Measurements from ENCODE around the gene LEKR1. TPM values are rescaled to one million over a fixed set of nuclear protein-coding genes. Genes with fewer than 3 reads are reported as not detected.

Gene LEKR1
- total RNA-seq, 2 experiments from 2014 or later, result 0.16 TPM; not detected in 1

DNA sequence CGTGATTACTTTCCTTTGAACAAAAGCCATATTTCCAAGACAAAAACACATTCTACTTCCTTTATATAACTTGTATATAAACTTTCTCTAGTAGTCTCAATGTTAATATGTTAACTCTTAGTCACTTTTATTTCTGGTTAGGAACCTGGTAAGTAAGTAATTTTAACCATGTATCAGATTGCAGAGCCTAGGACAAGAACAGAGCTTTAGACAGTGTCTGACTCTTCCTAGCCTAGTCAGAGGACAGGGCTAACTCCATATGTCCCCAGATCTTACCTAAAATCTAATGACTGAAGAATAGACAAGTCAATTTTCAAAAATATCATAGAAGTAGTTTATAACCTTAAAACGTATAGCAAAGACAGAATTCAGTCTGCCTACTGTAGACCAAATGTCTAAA is 8.3 kb downstream of the LEKR1 start:
- H3K79me2 ChIP-seq (ENCODE audit: insufficient read depth, low read depth, low read length), result no peaks in the 10 kb centered on the region
- no peak overlapping the region for H3K4me2 ChIP-seq (ENCODE audit: low read length)
- H3K27ac ChIP-seq (ENCODE audit: low read depth, low read length, poor library complexity, severe bottlenecking), result no peak overlapping the region
- TF ChIP-seq CTCF (conservative IDR thresholded peaks at IDR 0.05; ENCODE audit: low read length) (no peak), EZH2phosphoT487 (IDR thresholded peaks at IDR 0.05; ENCODE audit: borderline replicate concordance, low read depth, low read length) (no peak)
- no peaks in the 10 kb centered on the region for H3K9me2 ChIP-seq (ENCODE audit: insufficient read depth, low read length)
- H3K36me3 ChIP-seq (ENCODE audit: insufficient read depth, low read length), result no peaks in the 10 kb centered on the region
- no TSS peak for BruUV-seq (replicated peaks)
- no peak for DNase-seq (ENCODE audit: low spot score)
- no peak overlapping the region for H2AFZ ChIP-seq (ENCODE audit: low read length)
- H3K4me1 ChIP-seq (ENCODE audit: insufficient read depth, low read length, poor library complexity, severe bottlenecking), result no peaks in the 10 kb centered on the region
- H3K4me3 ChIP-seq (ENCODE audit: low read depth, low read length, poor library complexity, severe bottlenecking), result no peak overlapping the region
- intact Hi-C loops (cut with micrococcal nuclease; ENCODE audit: unreplicated experiment), result no loop called here
- H3K9me3 ChIP-seq (ENCODE audit: low read length), result no peaks in the 10 kb centered on the region
- no peaks in the 10 kb centered on the region for H4K20me1 ChIP-seq (ENCODE audit: insufficient read depth, low read length)
- POLR2A ChIA-PET, result interaction anchor here (0.7 kb wide), 1 partner anchor 423 kb away, joined by 3 read pairs; no protein-coding TSS in a partner anchor
- CTCF ChIA-PET (ENCODE audit: unreplicated experiment), result no interaction called here

DNA sequence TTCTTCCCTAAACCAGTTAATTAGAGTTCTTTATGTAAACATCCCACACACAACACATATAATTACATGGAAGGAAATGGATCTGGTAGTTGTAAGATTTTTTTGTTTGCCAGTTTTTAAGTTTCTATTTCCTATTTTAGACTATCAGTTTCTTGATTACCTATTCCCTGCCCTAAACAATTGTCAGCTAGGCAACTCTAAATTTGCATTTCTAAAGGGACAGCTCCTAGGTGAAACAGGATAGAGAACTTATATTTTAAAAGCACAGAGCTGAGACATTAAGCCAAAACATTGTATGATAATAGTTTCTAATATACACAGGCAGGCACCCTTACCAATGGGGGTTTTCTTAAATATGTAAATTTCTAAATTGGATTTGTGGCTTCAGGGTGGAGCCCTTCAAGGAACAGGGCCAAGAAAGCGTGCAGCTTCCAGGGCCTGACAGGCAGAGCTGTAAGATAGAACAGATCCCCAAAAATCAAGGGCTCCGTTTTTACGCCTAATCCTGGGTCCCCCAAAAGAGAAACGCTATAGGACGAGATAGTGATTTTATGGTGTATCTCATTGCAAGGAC is 8.9 kb downstream of the LEKR1 start:
- BruUV-seq (replicated peaks), result no TSS peak
- POLR2A ChIA-PET, result interaction anchor here (0.7 to 2.2 kb wide), 3 partner anchors 11 to 89 kb away, joined by 3 to 10 read pairs (median 3); no protein-coding TSS in a partner anchor

More for the DNA sequence above, 8.9 kb downstream of the LEKR1 start:
- intact Hi-C loops (cut with micrococcal nuclease; ENCODE audit: unreplicated experiment), result no loop called here
- no peak overlapping the region for H3K27ac ChIP-seq (ENCODE audit: low read depth, low read length, poor library complexity, severe bottlenecking)
- no peaks in the 10 kb centered on the region for H3K79me2 ChIP-seq (ENCODE audit: insufficient read depth, low read depth, low read length)
- H3K36me3 ChIP-seq (ENCODE audit: insufficient read depth, low read length), result no peaks in the 10 kb centered on the region
- TF ChIP-seq CTCF (conservative IDR thresholded peaks at IDR 0.05; ENCODE audit: low read length) (no peak), EZH2phosphoT487 (IDR thresholded peaks at IDR 0.05; ENCODE audit: borderline replicate concordance, low read depth, low read length) (no peak)
- H3K4me3 ChIP-seq (ENCODE audit: low read depth, low read length, poor library complexity, severe bottlenecking), result no peak overlapping the region
- no peaks in the 10 kb centered on the region for H3K4me1 ChIP-seq (ENCODE audit: insufficient read depth, low read length, poor library complexity, severe bottlenecking)
- H4K20me1 ChIP-seq (ENCODE audit: insufficient read depth, low read length), result no peaks in the 10 kb centered on the region
- CTCF ChIA-PET (ENCODE audit: unreplicated experiment), result no interaction called here
- H3K9me2 ChIP-seq (ENCODE audit: insufficient read depth, low read length), result no peaks in the 10 kb centered on the region
- H3K4me2 ChIP-seq (ENCODE audit: low read length), result no peak overlapping the region
- no peak for DNase-seq (ENCODE audit: low spot score)
- H3K9me3 ChIP-seq (ENCODE audit: low read length), result no peaks in the 10 kb centered on the region
- H2AFZ ChIP-seq (ENCODE audit: low read length), result no peak overlapping the region

Measured in OCI-LY7 (cell line).